ENCODE measurements around the gene COQ5.
"Not testable (repeated sequence)": the region's sequence is repeated elsewhere in the genome, so short reads cannot be mapped to it uniquely, and the experiment has no call there.

The COQ5 gene

DNA sequence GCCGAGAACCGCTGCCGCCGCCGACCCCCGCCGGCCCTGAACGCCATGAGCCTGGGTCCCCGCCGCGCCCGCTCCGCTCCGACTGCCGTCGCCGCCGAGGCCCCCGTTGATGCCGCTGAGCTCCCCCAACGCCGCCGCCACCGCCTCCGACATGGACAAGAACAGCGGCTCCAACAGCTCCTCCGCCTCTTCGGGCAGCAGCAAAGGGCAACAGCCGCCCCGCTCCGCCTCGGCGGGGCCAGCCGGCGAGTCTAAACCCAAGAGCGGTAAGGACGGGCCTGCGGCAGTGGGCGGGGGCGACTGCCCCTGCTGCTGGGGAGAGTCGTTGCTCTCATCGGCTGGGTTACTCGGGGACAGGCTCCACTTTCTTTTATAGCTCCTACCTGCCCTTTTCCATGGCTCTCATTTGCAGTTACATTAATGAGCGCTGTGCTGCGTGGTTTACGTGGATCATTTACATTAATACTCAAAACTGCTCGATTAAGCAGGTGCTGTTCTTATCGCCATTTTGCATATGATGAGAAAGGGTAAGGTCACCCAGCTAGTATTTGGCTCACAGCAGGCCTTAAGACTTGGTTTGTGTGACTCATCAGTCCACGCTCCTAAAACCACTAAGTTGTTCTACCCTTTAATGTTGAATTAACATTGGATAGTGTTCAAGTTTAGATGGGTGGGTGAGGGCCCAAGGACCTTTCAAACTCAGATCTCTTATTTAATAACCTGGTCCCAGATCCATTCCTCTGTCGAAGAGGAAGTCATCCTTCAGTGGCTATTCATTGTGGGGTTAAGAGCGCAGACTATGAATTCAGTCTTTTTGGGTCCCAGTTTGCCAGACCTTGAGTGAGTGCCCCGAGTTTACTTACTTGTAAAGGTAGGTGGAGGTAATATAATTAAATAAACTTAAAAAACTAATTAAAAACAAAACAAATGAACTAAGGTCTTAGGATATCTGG, 6.0 kb upstream of the COQ5 start:
- H3K9me3 ChIP-seq (ENCODE audit: severe bottlenecking) = no peaks in the 10 kb centered on the region
- H3K36me3 ChIP-seq = peaks cover 44% of the 10 kb centered on the region
- TF ChIP-seq, protein P1, sequence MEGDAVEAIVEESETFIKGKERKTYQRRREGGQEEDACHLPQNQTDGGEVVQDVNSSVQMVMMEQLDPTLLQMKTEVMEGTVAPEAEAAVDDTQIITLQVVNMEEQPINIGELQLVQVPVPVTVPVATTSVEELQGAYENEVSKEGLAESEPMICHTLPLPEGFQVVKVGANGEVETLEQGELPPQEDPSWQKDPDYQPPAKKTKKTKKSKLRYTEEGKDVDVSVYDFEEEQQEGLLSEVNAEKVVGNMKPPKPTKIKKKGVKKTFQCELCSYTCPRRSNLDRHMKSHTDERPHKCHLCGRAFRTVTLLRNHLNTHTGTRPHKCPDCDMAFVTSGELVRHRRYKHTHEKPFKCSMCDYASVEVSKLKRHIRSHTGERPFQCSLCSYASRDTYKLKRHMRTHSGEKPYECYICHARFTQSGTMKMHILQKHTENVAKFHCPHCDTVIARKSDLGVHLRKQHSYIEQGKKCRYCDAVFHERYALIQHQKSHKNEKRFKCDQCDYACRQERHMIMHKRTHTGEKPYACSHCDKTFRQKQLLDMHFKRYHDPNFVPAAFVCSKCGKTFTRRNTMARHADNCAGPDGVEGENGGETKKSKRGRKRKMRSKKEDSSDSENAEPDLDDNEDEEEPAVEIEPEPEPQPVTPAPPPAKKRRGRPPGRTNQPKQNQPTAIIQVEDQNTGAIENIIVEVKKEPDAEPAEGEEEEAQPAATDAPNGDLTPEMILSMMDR (IDR thresholded peaks at IDR 0.05; ENCODE audit: low read depth, low read length) = no peak
- peak overlapping the region; percentile 68 for H3K4me3 ChIP-seq (ENCODE audit: low read depth, low read length)
- no peaks in the 10 kb centered on the region for H3K27me3 ChIP-seq (ENCODE audit: insufficient read depth, low read depth, severe bottlenecking)
- peak overlapping the region; percentile 85 for H3K27ac ChIP-seq
- peak; percentile 58 for DNase-seq

DNA sequence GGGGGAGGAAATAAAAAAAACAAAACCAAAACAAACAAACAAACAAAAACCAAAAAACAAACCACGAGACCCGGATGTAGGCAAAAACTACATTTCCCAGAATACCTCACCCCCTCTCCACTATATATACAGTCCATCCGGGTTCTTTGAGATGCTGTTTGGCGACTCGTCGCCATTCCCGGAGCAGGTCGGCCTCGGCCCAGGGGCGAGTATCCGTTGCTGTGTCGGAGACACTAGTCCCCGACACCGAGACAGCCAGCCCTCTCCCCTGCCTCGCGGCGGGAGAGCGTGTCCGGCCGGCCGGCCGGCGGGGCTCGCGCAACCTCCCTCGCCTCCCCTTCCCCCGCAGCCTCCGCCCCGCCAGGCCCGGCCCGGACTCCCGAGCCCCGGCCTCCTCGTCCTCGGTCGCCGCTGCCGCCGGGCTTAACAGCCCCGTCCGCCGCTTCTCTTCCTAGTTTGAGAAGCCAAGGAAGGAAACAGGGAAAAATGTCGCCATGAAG, 5.3 kb upstream of the COQ5 start, which contains the start of gene RNF10:
Gene RNF10 (plus strand): TSS at position 154 of the 500 bp plus-strand sequence. CDS start 456 bp downstream, outside the sequence.
- Histone ChIP-seq H3K27ac (peak within 1 kb of the TSS; percentile 85), H3K4me3 (ENCODE audit: low read depth, low read length) (peak within 1 kb of the TSS; percentile 68), H3K9me3 (ENCODE audit: severe bottlenecking) (no peaks in the 10 kb centered on the region), H3K36me3 (peaks cover 39% of the 10 kb centered on the region), H3K27me3 (ENCODE audit: insufficient read depth, low read depth, severe bottlenecking) (no peaks in the 10 kb centered on the region)
- DNase-seq = peak; percentile 76
- TF ChIP-seq, protein P1 (IDR thresholded peaks at IDR 0.05; ENCODE audit: low read depth, low read length) = no peak

DNA sequence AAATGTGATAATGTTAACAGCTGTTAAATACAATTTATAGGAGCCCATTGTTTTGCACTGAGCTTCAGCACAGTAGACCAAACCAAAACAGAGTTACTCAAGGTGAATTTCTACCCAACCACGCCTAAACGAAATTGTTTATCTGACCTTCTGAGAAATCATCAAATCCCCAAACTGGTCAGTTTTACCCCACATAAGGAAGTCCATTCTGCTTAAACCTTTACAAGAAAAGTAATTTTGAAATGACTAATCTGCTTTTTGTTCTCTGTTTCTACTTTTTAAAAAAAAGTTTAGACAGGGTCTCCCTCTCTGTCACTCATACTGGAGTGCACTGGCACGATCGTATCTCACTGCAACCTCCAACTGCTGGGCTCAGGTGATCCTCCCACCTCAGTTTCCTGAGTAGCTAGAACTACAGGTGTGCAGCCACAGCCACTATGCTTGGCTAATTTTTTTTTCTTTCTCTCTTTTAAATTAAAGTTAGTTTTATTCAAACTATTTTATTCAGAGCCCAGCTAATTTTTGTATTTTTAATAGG, 3.8 kb upstream of the COQ5 start:
- TF ChIP-seq, protein P1 (IDR thresholded peaks at IDR 0.05; ENCODE audit: low read depth, low read length) = no peak
- H3K27me3 ChIP-seq (ENCODE audit: insufficient read depth, low read depth, severe bottlenecking) = no peaks in the 10 kb centered on the region
- H3K9me3 ChIP-seq (ENCODE audit: severe bottlenecking) = no peaks in the 10 kb centered on the region
- no peak overlapping the region for H3K4me3 ChIP-seq (ENCODE audit: low read depth, low read length)
- no peak overlapping the region for H3K27ac ChIP-seq
- H3K36me3 ChIP-seq = peaks cover 26% of the 10 kb centered on the region
- DNase-seq = no peak

DNA sequence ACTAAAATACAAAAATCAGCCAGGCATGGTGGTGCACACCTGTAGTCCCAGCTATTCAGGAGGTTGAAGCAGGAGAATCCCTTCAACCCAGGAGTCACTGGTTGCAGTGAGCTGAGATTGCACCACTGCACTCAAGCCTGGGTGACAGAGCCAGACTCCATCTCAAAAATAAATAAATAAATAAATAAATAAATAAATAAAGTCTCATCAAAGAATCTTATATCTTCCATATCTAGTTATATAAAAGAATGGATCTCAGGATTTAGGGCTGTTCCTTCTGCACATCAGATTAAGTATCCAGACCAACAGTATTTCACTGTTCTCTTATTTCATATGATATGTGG, 1.4 kb upstream of the COQ5 start:
- H3K9me3 ChIP-seq (ENCODE audit: severe bottlenecking); H3K36me3 ChIP-seq; H3K27me3 ChIP-seq (ENCODE audit: insufficient read depth, low read depth, severe bottlenecking); DNase-seq: not testable (repeated sequence)
- H3K27ac ChIP-seq = peak overlapping the region; percentile 96
- peak overlapping the region; percentile 96 for H3K4me3 ChIP-seq (ENCODE audit: low read depth, low read length)

DNA sequence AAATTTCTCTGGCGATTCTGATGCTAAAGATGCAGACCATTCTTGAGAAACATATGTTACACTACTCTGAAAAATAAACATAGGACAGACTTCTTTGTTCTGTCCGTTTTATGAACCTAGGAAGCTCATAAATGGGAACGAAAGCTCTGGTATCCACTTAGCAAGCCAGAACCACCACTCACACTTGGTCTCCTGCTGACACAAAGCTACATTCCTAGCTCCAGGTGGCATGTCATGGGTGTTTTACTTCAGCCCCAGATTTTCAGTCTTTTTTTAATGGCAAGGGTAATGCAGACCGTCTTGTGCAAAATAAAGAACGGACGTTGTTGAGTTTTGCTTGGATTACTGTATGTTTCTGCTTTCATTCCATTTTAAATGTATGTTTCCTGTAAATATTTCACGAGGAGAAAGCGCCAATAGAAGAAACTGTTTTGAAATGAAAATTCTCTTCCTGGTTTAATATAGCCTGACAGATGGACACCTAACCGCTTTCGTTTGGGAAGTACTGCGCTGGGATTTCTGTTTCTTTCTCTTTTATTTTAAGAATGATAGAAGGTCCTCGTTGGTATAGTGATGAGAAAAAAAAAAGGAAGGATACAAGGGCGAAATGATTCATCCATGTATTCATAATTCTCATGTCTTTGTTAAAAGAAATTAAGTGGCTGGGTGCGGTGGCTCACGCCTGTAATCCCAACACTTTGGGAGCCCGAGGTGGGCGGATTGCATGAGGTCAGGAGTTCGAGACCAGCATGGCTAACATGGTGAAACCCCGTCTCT, 871 bp upstream of the COQ5 start:
- H3K27ac ChIP-seq = peak overlapping the region; percentile 96
- peak overlapping the region; percentile 96 for H3K4me3 ChIP-seq (ENCODE audit: low read depth, low read length)
- TF ChIP-seq, protein P1 (IDR thresholded peaks at IDR 0.05; ENCODE audit: low read depth, low read length) = 0 out of 2 replicates have a peak, but pooled peaks have one; percentile 6
- no peaks in the 10 kb centered on the region for H3K27me3 ChIP-seq (ENCODE audit: insufficient read depth, low read depth, severe bottlenecking)
- H3K9me3 ChIP-seq (ENCODE audit: severe bottlenecking) = no peaks in the 10 kb centered on the region
- H3K36me3 ChIP-seq = peaks cover 5% of the 10 kb centered on the region; the same call in 1 of the 2 replicates
- peak; percentile 41 for DNase-seq

Measured in WERI-Rb-1 (cell line).